HL-60 (cell line): ENCODE results near the gene CERS1.

Experiments used
- DNase-seq, 2 experiments: peaks; one replicate each; pipeline ENCODE4 v3.0.0-alpha.2; 2010 to 2020; ENCODE audit warnings: low read depth in 1 of 2, low spot score in 1 of 2
- H3K27ac ChIP-seq: fragments of 250-450 bp; sonication (Bioruptor Pico); replicated peaks from 2 replicates; pipeline ENCODE4 v1.5.1; 2020; ENCODE audit warnings: mild to moderate bottlenecking, moderate library complexity
- H3K27me3 ChIP-seq: fragments of 250-450 bp; sonication (Bioruptor Pico); 2 replicates; pipeline ENCODE4 v1.5.1; 2021; ENCODE audit warnings: mild to moderate bottlenecking, moderate library complexity; ENCODE audit not compliant: insufficient read depth, poor library complexity, severe bottlenecking
- H3K4me3 ChIP-seq: replicated peaks from 2 replicates; pipeline ENCODE4 v1.5.1; 2011; ENCODE audit warnings: mild to moderate bottlenecking, control low read depth, low read length; ENCODE audit not compliant: insufficient read depth
- CTCF ChIP-seq: IDR thresholded peaks from one replicate; pipeline ENCODE4 v1.5.1; 2011; ENCODE audit warnings: low read length, control low read depth, inconsistent platforms; ENCODE audit not compliant: insufficient read depth
- GABPA ChIP-seq: IDR thresholded peaks from 2 replicates; pipeline ENCODE4 v1.6.1; 2012; ENCODE audit warnings: low read depth
- POLR2AphosphoS5 ChIP-seq: IDR thresholded peaks from 2 replicates; pipeline ENCODE4 v1.6.1; 2012; ENCODE audit warnings: low read depth
- SPI1 ChIP-seq: IDR thresholded peaks from 2 replicates; pipeline ENCODE4 v1.6.1; 2012; ENCODE audit warnings: low read depth, mild to moderate bottlenecking, borderline replicate concordance
- TF ChIP-seq, protein P1 (sequence below): IDR thresholded peaks from 2 replicates; pipeline ENCODE4 v1.6.1; 2012; ENCODE audit warnings: low read depth; ENCODE audit not compliant: insufficient replicate concordance

Gene CERS1

DNA sequence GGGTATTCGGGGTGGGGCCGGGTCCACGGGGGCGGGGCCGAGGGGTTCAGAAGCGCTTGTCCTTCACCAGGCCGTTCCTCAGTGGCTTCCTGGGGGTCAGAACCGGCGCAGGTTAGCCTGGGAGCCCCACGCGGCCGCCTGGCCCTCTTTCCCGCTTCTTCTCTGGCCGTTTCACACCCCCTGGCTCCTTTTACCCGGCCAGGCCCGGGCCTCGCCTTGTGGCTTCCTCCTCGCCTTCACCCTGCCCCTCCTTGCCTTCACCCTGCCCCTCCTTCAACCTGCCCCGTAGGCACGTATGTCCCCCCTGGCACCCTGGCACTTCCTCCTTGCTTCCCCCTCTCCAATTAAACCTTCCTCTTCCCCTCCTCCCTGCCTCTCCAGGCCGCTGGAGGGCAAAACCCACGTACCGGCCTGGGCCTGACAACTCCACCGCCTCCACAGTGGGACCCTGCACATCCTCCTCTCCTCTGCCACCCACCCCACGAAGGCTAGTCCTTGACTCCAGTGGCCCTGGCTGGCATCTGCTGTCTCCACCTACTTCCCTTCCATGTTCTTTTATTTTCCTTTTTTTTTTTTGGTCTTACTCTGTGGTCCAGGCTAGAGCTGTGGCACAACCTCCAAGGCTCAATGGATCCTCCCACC lies 25.3 kb downstream of the CERS1 start:
- DNase-seq, result peak in 1 of 2 experiments; percentile 35
- Histone ChIP-seq H3K27me3 (peaks cover 5% of the 10 kb centered on the region), H3K27ac (no peak overlapping the region), H3K4me3 (no peak overlapping the region)
- TF ChIP-seq, protein P1, sequence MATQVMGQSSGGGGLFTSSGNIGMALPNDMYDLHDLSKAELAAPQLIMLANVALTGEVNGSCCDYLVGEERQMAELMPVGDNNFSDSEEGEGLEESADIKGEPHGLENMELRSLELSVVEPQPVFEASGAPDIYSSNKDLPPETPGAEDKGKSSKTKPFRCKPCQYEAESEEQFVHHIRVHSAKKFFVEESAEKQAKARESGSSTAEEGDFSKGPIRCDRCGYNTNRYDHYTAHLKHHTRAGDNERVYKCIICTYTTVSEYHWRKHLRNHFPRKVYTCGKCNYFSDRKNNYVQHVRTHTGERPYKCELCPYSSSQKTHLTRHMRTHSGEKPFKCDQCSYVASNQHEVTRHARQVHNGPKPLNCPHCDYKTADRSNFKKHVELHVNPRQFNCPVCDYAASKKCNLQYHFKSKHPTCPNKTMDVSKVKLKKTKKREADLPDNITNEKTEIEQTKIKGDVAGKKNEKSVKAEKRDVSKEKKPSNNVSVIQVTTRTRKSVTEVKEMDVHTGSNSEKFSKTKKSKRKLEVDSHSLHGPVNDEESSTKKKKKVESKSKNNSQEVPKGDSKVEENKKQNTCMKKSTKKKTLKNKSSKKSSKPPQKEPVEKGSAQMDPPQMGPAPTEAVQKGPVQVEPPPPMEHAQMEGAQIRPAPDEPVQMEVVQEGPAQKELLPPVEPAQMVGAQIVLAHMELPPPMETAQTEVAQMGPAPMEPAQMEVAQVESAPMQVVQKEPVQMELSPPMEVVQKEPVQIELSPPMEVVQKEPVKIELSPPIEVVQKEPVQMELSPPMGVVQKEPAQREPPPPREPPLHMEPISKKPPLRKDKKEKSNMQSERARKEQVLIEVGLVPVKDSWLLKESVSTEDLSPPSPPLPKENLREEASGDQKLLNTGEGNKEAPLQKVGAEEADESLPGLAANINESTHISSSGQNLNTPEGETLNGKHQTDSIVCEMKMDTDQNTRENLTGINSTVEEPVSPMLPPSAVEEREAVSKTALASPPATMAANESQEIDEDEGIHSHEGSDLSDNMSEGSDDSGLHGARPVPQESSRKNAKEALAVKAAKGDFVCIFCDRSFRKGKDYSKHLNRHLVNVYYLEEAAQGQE, result no peak
- TF ChIP-seq CTCF, result no peak
- peak; percentile 49; the same call in 1 of the 2 replicates for TF ChIP-seq SPI1

- H3K4me3 ChIP-seq, result no peak overlapping the region
- H3K27me3 ChIP-seq, result peaks cover 5% of the 10 kb centered on the region
- no peak overlapping the region for H3K27ac ChIP-seq
- TF ChIP-seq GABPA (no peak), SPI1 (no peak), CTCF (no peak), POLR2AphosphoS5 (no peak)
- TF ChIP-seq, protein P1, result no peak
- no peak for DNase-seq
Observed at GRCh38 chr19:18869781-18870530, 26.0 kb downstream of the CERS1 start.

- no peak overlapping the region for H3K27ac ChIP-seq
- DNase-seq, result no peak
- TF ChIP-seq, protein P1, result no peak
- TF ChIP-seq CTCF (no peak), GABPA (no peak), POLR2AphosphoS5 (no peak), SPI1 (no peak)
- H3K4me3 ChIP-seq, result no peak overlapping the region
- H3K27me3 ChIP-seq, result peaks cover 5% of the 10 kb centered on the region
Observed at GRCh38 chr19:18869023-18869618, 26.8 kb downstream of the CERS1 start.
